HS-5 (cell line): ENCODE measurements around the gene AKT3.
"Not testable (repeated sequence)": the region's sequence is repeated elsewhere in the genome, so short reads cannot be mapped to it uniquely, and the experiment has no call there.

Experiments used
- DNase-seq: peaks from one replicate; pipeline ENCODE4 v3.0.0-alpha.2; 2012; ENCODE audit warnings: low read depth

AKT3 gene

DNA sequence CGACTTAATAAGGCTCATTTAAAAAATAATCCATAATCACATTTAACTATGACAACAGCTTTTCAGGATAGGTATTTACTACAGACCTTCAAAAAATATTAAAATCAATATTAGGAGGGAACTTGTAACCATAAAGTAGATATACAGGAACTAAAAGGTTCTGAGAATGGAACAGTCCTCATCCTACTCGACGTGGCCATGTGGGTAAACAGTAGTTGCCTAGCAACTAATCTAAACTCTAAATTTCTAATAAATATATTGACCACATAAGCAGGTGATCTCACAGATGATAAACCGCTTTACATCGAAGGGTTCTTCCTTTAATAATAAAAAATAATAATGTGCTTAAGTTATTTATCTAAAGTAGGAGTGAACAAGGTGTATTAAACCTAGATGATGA, 7.9 kb downstream of the AKT3 start:
- no peak for DNase-seq

GRCh38 chr1:243841507-243841906, 8.5 kb downstream of the AKT3 start:
- DNase-seq = peak; percentile 38

DNA sequence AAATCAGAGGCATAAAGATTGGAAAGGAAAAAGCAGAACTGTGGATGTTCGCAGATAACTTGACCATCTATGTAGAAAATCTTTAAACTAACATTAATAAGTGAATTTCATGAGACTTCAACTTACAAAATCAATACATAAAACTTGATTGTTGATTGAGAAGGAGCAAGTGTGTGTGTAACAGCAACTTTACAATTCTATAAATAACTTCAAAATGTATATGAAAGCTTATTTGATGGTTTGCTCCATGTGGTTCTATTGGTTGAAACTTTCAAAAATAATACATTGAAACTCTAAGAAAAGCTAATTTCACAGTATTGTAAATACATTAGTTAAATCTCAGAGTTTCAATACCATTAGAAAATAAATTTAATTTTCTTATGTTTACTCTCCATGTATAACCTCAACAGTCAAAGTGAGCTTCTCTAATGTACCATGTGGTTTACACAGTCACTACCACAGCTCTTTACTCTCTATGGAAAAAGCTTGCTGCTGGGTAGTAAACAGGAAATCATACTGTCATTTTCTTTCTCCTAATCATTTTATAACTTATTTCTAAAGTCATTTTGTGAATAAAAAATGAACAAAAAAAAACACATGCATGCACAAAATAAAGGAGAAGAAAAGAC, 12.0 kb downstream of the AKT3 start:
- DNase-seq = no peak

GRCh38 chr1:243834130-243834529, 15.9 kb downstream of the AKT3 start:
- no peak for DNase-seq

- no peak for DNase-seq
Measured at GRCh38 chr1:243831463-243831862, 18.6 kb downstream of the AKT3 start.

- DNase-seq = no peak
Measured at GRCh38 chr1:243827206-243827605, 22.8 kb downstream of the AKT3 start.

- DNase-seq = not testable (repeated sequence)
Measured at GRCh38 chr1:243824907-243825306, 25.1 kb downstream of the AKT3 start.

- no peak for DNase-seq
Measured at GRCh38 chr1:243821177-243821680, 28.8 kb downstream of the AKT3 start.

- DNase-seq = no peak
Measured at GRCh38 chr1:243819438-243819839, 30.6 kb downstream of the AKT3 start.

- no peak for DNase-seq
Measured at GRCh38 chr1:243818978-243819377, 31.1 kb downstream of the AKT3 start.

DNA sequence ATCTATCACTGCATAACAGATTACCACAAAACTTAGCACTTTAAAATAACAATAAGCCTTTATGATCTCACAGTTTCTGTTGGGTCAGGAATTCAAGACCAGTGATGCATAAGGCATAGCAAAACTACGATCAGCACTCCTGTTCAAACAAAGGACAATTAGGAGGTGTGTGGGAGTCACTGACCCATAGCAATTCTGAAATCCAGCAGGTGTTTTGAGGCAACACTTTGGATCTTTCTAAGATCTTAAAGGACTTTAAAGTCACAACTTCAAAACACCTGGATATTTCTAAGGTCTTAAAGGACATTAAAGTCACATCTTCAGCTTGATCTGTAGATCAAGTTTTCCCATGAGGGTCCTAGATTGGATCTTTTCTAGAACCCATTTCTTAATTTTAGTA, 35.3 kb downstream of the AKT3 start:
- DNase-seq = no peak

GRCh38 chr1:243807346-243807745, 42.7 kb downstream of the AKT3 start:
- DNase-seq = not testable (repeated sequence)

DNA sequence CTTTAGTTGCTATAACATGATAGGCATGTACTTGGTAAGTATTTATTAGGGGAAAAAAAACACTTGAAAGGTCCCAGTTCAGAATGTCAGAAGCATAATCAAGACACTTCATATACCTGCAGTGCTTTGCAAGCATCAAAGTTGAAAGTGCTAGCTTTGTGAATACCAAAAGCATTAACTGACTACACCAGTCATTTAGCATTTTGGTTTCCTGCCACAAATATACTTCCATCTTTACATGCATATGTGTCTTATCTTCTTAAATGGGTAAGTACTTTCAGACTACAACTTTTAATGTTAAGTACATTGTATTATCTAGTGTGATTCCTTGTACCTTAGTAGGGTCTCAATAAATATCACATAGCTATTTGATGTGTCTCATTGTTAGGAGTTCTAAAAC, 43.7 kb downstream of the AKT3 start:
- DNase-seq = no peak

DNA sequence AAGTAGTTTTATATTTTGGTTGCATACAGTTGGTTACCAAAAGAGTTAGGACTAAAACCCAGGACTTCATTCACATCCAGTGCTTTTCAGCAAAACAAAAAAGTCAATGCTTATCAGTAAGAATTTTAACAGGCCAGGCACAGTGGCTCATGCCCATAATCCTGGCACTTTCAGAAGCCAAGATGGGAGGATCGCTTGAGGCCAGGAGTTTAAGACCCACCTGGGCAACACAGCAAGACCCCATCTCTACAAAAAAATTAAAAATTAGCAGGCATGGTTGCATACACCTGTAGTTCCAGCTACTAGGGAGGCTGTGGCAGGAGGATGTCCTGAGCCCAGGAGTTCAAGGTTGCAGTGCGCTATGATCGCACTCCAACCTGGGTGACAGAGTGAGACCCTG, 47.3 kb downstream of the AKT3 start:
- DNase-seq = no peak

DNA sequence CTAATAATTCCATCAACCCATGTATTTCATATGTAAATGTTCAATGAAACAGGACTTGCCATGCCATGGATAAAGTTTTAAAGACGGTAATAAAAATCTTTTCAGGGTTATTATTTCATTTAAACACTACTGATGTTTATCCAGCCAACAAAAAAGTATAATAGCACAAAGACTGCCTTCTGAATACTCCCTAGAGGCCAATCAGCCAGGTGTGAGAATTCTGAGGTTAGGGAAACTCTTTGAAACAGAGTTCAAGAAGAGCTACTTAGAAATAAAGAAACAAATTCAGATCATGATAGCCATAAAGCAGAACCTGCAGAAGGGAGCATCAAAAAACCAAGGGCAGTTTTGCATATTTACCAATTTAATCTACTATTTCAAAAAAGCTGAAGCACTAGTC, 48.7 kb downstream of the AKT3 start:
- DNase-seq = no peak

DNA sequence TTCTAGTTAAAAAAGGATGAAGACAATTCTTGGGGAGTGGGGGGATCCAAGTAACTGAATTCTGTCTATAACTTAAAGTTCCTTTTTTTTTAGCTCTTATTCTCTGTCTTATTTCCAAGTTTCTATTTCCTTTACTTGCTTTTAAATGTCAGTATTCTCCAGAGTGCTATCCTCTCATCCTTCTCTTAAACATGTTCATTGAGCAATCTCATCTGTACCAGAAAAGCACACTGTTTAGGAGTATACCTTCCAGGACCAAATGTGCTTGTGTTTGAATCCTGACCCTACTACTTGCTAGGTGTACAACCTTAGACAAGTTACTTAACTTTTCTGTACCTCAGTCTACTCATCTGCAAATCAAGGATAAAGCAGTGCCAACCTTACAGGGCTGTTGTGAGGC, 50.1 kb downstream of the AKT3 start:
- no peak for DNase-seq

GRCh38 chr1:243798726-243799125, 51.3 kb downstream of the AKT3 start:
- DNase-seq = peak; percentile 91

DNA sequence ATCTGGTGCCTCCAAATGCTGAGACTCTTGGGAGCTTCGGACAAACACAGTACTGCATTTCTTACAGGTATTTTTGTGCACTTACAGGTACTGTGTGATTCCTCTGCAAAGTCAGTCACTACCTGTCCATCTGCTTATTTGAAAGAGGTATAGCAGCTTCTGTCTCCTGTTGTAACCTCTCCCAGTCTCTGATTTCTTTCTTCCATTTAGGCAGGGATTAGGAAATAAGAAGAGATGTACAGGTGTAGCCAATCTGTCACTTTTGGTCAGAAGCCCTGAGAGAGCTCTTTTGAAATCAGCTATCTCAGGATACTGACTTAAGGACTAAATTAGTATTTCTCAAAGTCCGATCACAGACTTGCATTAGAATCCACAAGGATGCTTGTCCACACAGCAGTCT, 54.0 kb downstream of the AKT3 start:
- no peak for DNase-seq

DNA sequence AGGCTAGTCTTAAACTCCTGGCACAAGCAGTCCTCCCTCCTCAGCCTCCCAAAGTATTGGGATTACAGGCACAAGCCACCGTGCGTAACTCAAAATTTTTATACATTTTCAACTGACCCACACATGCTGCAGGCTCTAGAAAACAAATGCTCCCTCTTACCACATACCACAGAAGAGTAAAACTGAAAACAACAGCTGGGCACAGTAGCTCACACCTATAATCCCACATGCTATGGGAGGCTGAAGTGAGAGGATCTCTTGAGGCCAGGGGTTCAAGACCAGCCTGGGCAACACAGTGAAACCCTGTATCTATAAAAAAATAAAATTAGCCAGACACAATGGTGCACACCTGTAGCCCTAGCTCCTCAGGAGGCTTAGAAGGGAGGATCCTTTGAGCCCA, 56.7 kb downstream of the AKT3 start:
- no peak for DNase-seq

DNA sequence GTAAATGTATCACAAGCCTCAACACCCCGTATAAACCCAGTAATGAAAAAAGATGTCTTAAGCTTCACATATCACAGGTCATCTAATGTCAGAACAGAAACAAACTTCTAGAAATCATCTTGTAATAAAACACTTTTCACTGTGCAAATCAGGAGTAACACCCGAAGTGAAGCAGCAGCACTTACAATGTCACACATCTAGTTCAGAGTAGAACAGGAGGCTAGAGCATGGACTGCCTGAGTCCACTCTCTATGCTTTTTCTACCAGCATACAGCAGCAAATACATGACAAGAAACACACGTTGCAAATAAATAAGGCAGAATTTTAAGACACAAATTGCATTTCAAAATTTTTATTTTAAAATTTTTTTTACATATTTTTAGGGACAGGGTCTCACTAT, 57.2 kb downstream of the AKT3 start:
- DNase-seq = no peak

DNA sequence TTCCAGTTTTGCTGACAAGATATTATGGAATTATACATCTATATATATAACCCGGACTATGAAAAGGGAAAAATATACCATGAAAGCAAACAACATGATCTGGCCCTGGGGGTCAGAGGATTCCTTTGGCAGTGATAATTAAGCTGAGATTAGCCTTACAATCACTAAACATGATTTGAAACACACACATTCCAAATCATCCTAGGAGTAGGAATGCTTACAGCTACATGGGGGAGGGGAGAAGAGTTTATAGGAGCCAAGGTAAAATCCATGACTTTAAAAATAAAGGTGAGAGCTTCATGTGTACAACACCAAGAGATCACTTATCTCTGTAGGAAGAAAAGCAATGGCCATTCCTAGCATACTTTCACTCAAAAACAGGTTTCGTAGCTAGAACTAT, 57.6 kb downstream of the AKT3 start:
- DNase-seq = no peak

GRCh38 chr1:243791586-243792267, 58.3 kb downstream of the AKT3 start:
- no peak for DNase-seq

DNA sequence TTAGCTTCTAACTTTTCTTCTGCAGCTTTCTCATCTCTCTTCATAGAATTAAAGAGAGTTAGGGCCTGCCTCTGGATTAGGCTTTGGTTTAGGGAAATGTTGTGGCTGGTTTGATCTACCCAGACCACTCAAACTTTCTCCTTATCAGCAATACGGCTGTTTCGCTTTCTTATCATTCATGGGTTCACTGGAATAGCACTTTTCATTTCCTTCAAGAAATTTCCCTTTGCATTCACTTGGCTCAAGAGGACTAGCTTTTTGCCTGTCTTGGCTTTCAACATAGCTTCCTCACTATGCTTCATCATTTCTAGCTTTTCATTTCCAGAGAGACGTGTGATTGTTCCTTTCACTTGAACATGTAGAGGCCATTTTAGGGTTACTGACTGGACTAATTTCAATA, 59.6 kb downstream of the AKT3 start:
- DNase-seq = no peak

DNA sequence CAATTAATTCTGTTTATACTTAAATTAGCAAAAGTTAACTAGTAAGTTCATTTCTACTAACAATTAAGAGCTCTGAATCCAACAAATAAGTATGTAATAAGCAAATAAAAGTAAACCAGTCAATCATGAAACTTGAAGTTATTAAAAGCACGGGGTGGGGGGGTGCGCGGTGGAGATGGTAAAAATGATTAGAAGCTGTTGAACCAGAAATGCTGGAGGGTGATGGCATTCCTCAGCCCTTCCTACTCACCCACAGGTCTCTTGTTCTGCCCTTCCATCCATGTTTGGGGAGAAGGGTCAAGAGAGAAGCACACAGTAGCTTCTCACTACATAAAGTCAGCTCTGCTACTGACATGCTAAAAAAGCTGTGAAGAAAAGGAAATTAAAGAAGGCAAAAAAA, 63.5 kb downstream of the AKT3 start:
- DNase-seq = no peak
